ENCODE results near the gene TJP1.

- TF ChIP-seq POLR2A (IDR thresholded peaks at IDR 0.05; ENCODE audit: low read depth, low read length) (no peak), POLR2AphosphoS5 (IDR thresholded peaks at IDR 0.05; ENCODE audit: low read depth, low read length) (no peak), TAF1 (IDR thresholded peaks at IDR 0.05; ENCODE audit: low read depth, low read length) (no peak), SPI1 (IDR thresholded peaks at IDR 0.05; ENCODE audit: low read depth, low read length) (no peak)
Measured at GRCh38 chr15:29792426-29793159, 29.7 kb downstream of the TJP1 start.
